ENCODE results near the gene DPPA2. TPM values are rescaled to one million over a fixed set of nuclear protein-coding genes. Genes with fewer than 3 reads are reported as not detected.

DPPA2 gene
- total RNA-seq, 1 donor from 2014 or later, result not detected

GRCh38 chr3:109330405-109330804 lies 14.1 kb upstream of the DPPA2 start:
- intact Hi-C loops (cut with DNase I), result no loop called here
- no peak for ATAC-seq

GRCh38 chr3:109328202-109328601 lies 11.9 kb upstream of the DPPA2 start:
- intact Hi-C loops (cut with DNase I), result no loop called here
- no peak for ATAC-seq
- no peak for DNase-seq (ENCODE audit: missing footprints)

More at GRCh38 chr3:109330405-109330804, 14.1 kb upstream of the DPPA2 start:
- DNase-seq (ENCODE audit: missing footprints), result no peak

- DNase-seq (ENCODE audit: missing footprints) (no peak), ATAC-seq (no peak)
- intact Hi-C loops (cut with DNase I), result no loop called here
Observed at GRCh38 chr3:109325657-109326056, 9.3 kb upstream of the DPPA2 start.

GRCh38 chr3:109325109-109325508 lies 8.8 kb upstream of the DPPA2 start:
- ATAC-seq (no peak), DNase-seq (ENCODE audit: missing footprints) (no peak)
- intact Hi-C loops (cut with DNase I), result no loop called here

- intact Hi-C loops (cut with DNase I), result no loop called here
- no peak for ATAC-seq
- DNase-seq (ENCODE audit: missing footprints), result no peak
Observed at GRCh38 chr3:109313061-109313460, 3.3 kb downstream of the DPPA2 start.

DNA sequence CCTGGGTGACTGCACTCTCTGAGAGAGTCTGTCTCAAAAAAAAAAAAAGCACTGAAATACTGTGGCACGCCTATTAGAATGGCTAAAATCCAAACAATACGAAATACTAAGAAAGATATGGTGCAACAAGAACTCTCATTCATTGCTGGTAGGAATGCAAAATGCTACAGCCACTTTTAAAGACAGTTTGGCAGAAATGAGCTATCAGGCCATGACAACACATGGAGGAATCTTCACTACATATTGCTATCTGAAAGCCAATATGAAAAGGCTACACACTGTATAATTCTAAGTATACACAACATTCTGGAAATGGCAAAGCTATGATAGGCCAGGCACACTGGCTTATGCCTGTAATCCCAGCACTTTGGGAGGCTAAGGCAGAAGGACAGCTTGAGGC lies 18.8 kb downstream of the DPPA2 start:
- no peak for ATAC-seq
- no peak for DNase-seq (ENCODE audit: missing footprints)
- intact Hi-C loops (cut with DNase I), result no loop called here

- intact Hi-C loops (cut with DNase I), result no loop called here
- ATAC-seq (no peak), DNase-seq (ENCODE audit: missing footprints) (no peak)
Observed at GRCh38 chr3:109284071-109284470, 32.2 kb downstream of the DPPA2 start.

DNA sequence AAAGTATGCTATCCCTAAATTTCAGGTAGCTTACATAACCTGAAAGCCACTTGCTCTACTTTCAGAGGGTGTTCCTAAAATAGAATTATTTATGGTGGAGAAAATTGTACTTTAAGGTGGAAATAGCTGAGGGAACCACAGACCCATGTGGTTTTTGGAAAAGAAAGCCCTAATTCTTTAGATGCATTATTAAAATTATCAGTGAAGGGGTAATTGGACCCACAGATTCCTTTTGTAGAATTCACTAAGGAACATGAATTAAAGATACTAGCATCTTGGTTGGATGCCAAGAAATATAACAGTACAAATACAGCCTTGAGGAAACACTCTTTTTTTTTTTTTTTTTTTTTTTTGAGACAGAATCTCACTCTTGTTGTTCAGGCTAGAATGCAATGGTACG lies 37.8 kb downstream of the DPPA2 start:
- DNase-seq (ENCODE audit: missing footprints) (no peak), ATAC-seq (no peak)
- intact Hi-C loops (cut with DNase I), result no loop called here

DNA sequence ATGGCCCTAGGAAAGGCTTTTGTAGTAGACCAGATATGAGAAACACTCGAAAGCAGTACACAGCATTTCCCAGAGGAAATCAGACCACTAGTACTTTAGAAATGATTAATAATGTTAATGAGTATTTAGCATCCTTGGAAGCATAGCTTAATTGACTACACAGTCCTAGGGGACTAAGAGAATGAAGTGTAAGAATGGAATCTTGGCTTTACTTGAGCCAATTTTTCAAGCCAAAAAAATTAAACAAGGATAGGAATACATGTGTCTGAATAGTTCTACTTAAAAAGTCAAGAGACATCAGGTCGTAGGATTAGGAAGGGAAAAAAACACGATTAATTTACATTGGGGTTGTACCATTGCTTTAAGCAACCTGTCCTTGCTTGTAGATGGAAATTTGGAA lies 38.2 kb downstream of the DPPA2 start:
- ATAC-seq, result no peak
- intact Hi-C loops (cut with DNase I), result no loop called here
- no peak for DNase-seq (ENCODE audit: missing footprints)

DNA sequence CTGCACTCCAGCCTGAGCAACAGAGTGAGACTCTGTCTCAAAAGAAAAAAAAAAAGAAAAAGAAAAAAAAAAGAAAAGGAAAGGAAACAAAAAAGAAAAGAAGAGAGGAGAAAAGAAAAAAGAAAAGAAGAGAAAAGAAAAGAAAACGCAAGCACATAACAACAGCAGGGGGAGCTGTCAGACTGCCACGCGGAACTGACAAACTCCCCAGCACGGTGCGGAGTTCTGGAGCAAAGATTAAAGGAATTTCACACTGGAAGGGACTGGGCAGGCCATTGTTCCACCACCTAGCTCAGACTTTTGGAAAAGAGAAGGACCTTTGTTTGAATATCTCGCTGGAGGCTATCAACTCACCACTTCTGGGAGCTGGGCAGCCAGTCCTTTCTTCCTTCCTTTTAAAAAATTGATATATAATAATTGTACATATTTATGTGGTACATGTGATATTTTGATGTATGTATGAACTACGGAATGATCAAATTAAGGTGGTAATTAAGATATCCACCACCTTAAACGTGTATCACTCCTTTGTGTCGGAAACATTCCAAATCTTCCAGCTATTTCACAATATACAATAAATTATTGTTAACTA lies 40.5 kb downstream of the DPPA2 start:
- intact Hi-C loops (cut with DNase I), result no loop called here
- DNase-seq (ENCODE audit: missing footprints), result no peak
- no peak for ATAC-seq

- intact Hi-C loops (cut with DNase I), result no loop called here
- ATAC-seq (no peak), DNase-seq (ENCODE audit: missing footprints) (no peak)
Observed at GRCh38 chr3:109270779-109271178, 45.5 kb downstream of the DPPA2 start.

- intact Hi-C loops (cut with DNase I), result no loop called here
- ATAC-seq, result no peak
- no peak for DNase-seq (ENCODE audit: missing footprints)
Observed at GRCh38 chr3:109269577-109270275, 46.6 kb downstream of the DPPA2 start.

DNA sequence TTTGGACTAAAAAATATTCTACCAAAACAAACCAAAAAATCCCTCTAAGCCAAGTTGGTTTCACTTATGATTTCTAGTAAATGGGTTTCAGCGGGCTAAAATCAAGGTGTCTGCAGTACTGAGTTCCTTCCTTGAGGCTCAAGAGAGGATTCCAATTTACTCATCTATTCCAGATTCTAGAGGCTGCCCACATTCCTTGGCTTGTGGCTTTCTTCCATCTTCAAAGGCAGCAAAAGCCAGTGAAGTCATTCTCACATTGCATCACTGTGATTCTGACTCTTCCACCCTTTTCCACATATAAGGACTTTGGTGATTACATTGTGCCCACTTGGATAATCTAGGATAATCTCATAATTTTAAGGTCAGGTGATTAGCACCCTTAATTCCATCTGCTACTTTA lies 48.1 kb downstream of the DPPA2 start:
- DNase-seq (ENCODE audit: missing footprints) (no peak), ATAC-seq (no peak)
- intact Hi-C loops (cut with DNase I), result no loop called here

DNA sequence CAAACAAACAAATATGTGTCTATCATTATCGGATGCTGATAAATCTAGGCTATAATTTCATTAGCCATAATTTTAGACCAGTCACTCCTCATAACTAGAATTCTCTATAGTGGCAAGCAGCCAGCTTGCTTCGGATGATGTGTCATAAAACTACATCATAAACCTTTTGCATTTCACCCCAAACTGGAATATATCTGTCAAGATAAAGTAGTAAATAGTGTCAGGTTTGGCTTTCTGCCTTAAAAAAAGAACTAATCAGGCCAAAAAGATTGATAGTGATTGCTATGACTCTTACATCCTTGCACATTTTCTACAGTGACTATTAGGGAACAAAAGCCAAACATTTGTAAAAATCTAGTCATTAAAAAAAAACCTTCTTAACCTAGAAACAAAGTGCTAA lies 51.0 kb downstream of the DPPA2 start:
- DNase-seq (ENCODE audit: missing footprints) (no peak), ATAC-seq (no peak)
- intact Hi-C loops (cut with DNase I), result no loop called here

DNA sequence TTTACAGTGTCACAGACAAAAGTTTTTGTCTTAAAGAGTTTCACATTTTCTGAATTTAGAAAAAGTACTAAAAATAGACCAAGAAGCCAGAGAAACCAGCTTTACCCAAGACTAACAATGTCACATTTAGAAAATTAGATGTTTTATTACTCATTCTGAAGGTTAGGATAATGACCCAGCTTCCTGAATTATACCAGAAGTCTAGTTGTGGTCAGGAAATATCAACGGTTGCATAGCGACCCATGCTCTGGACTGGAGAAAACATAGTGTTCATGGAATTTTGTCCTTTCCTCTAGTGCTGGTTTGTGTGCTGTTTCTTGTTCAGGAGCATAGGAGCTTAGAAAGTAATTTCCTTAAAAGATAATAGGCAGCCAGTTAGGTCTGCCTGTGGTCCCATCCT lies 59.0 kb downstream of the DPPA2 start:
- DNase-seq (ENCODE audit: missing footprints) (no peak), ATAC-seq (no peak)
- intact Hi-C loops (cut with DNase I), result no loop called here

- intact Hi-C loops (cut with DNase I), result no loop called here
- DNase-seq (ENCODE audit: missing footprints), result no peak
- no peak for ATAC-seq
Observed at GRCh38 chr3:109254770-109255169, 61.5 kb downstream of the DPPA2 start.

DNA sequence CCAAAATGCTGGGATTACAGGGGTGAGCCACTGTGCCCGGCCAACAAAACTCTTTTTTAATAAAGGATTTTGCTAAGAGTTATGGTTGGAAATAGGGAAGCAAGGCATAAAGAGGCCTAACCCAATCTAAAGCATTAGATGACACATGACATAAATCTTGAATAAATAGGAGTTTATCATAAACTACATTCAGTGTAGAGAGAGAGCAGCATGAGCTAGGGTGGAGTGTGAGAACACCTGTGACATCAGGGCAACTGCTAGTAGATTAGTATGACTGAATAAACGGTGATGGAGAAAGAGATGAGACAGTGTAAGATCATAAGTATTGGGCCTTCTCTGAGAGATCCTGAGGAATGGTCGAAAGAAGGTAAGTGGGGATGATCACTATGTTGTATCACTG lies 63.7 kb downstream of the DPPA2 start:
- intact Hi-C loops (cut with DNase I), result no loop called here
- no peak for DNase-seq (ENCODE audit: missing footprints)
- no peak for ATAC-seq
